Neural progenitor cell (in vitro differentiated cells): Measurements from ENCODE around the gene EHBP1. TPM values are rescaled to one million over a fixed set of nuclear protein-coding genes. Genes with fewer than 3 reads are reported as not detected.

Experiments used
- DNase-seq: peaks from one replicate; pipeline ENCODE4 v3.0.0-alpha.2; 2016; ENCODE audit warnings: low spot score
- H2AFZ ChIP-seq: fragments of 200-600 bp; sonication (generic); replicated peaks from 2 replicates; pipeline ENCODE4 v1.6.1; 2016; ENCODE audit warnings: antibody characterized with exemption
- H3F3A ChIP-seq: fragments of 200-600 bp; sonication (generic); 2 replicates; pipeline ENCODE4 v1.6.1; 2016; ENCODE audit warnings: antibody characterized with exemption, low read depth
- H3K27ac ChIP-seq: fragments of 200-600 bp; sonication (generic); 2 replicates; pipeline ENCODE4 v1.5.1; 2016; ENCODE audit warnings: mild to moderate bottlenecking
- H3K27me3 ChIP-seq: fragments of 200-600 bp; sonication (generic); 2 replicates; pipeline ENCODE4 v1.6.1; 2016; ENCODE audit warnings: mild to moderate bottlenecking, moderate library complexity
- H3K36me3 ChIP-seq: fragments of 200-600 bp; sonication (generic); 2 replicates; pipeline ENCODE4 v1.5.1; 2016
- H3K4me1 ChIP-seq: fragments of 200-600 bp; sonication (generic); 2 replicates; pipeline ENCODE4 v1.6.1; 2016; ENCODE audit warnings: mixed run types
- H3K4me2 ChIP-seq: fragments of 200-600 bp; sonication (generic); 2 replicates; pipeline ENCODE4 v1.6.1; 2016
- H3K4me3 ChIP-seq: fragments of 200-600 bp; sonication (generic); 2 replicates; pipeline ENCODE4 v1.5.1; 2016
- H3K79me2 ChIP-seq: fragments of 200-600 bp; sonication (generic); 2 replicates; pipeline ENCODE4 v1.6.1; 2016; ENCODE audit warnings: low read depth
- H3K9ac ChIP-seq: fragments of 200-600 bp; sonication (generic); 2 replicates; pipeline ENCODE4 v1.6.1; 2016
- H3K9me3 ChIP-seq: fragments of 200-600 bp; sonication (generic); 2 replicates; pipeline ENCODE4 v1.5.1; 2016; ENCODE audit warnings: low read depth
- H4K20me1 ChIP-seq: fragments of 200-600 bp; sonication (generic); 2 replicates; pipeline ENCODE4 v1.6.1; 2016; ENCODE audit warnings: low read depth
- H3K27ac Mint-ChIP-seq: 3 replicates; pipeline ENCODE4 v1.8.0; 2021; ENCODE audit warnings: mixed read lengths
- H3K27me3 Mint-ChIP-seq: 2 replicates; pipeline ENCODE4 v1.8.0; 2022; ENCODE audit warnings: low read depth, mild to moderate bottlenecking, inconsistent platforms, moderate library complexity, mixed read lengths; ENCODE audit not compliant: insufficient read depth
- H3K36me3 Mint-ChIP-seq: 3 replicates; pipeline ENCODE4 v1.8.0; 2021; ENCODE audit warnings: mixed read lengths
- H3K4me1 Mint-ChIP-seq: 3 replicates; pipeline ENCODE4 v1.8.0; 2021; ENCODE audit warnings: mixed read lengths
- H3K4me3 Mint-ChIP-seq: 3 replicates; pipeline ENCODE4 v1.8.0; 2021; ENCODE audit warnings: mild to moderate bottlenecking, moderate library complexity, mixed read lengths
- H3K9me3 Mint-ChIP-seq: 3 replicates; pipeline ENCODE4 v1.8.0; 2020; ENCODE audit warnings: mixed read lengths
- CTCF ChIP-seq: fragments of 200-600 bp; sonication (generic); IDR thresholded peaks from 2 replicates; pipeline ENCODE4 v1.5.1; 2017; ENCODE audit warnings: antibody characterized with exemption, mild to moderate bottlenecking
- EZH2 ChIP-seq: fragments of 200-600 bp; sonication (generic); IDR thresholded peaks from 2 replicates; pipeline ENCODE4 v1.6.1; 2017; ENCODE audit warnings: antibody characterized with exemption, mild to moderate bottlenecking, moderate library complexity
- EZH2phosphoT487 ChIP-seq: fragments of 200-600 bp; sonication (generic); IDR thresholded peaks from 2 replicates; pipeline ENCODE4 v1.6.1; 2017; ENCODE audit warnings: antibody characterized with exemption
- total RNA-seq: library from RNA; depleted of rRNA; stranded (reverse); fragments of >200 nt; gene quantifications from 2 replicates; pipeline ENCODE4 v1.2.3, GENCODE V29; 2015; ENCODE audit warnings: low replicate concordance

Gene EHBP1
- total RNA-seq, 1 donor from 2014 or later, result 65.8 TPM

GRCh38 chr2:62663920-62664795, 41.4 kb upstream of the EHBP1 start:
- Histone ChIP-seq H3K9ac (no peak overlapping the region), H2AFZ (peak overlapping the region; percentile 48), H4K20me1 (no peaks in the 10 kb centered on the region), H3K9me3 (no peaks in the 10 kb centered on the region), H3K4me2 (no peak overlapping the region), H3K4me3 (no peak overlapping the region), H3K79me2 (no peaks in the 10 kb centered on the region), H3K27ac (no peak overlapping the region), H3K27me3 (no peaks in the 10 kb centered on the region), H3K36me3 (no peaks in the 10 kb centered on the region), H3F3A (no peaks in the 10 kb centered on the region), H3K4me1 (peaks cover 10% of the 10 kb centered on the region)
- DNase-seq, result no peak
- Mint-ChIP-seq H3K4me1 (peaks cover 31% of the 10 kb centered on the region), H3K27ac (no peak overlapping the region), H3K9me3 (no peaks in the 10 kb centered on the region), H3K36me3 (no peaks in the 10 kb centered on the region), H3K27me3 (peaks cover 3% of the 10 kb centered on the region), H3K4me3 (no peak overlapping the region)
- TF ChIP-seq EZH2phosphoT487 (no peak), EZH2 (no peak), CTCF (no peak)

GRCh38 chr2:62665446-62665845, 40.1 kb upstream of the EHBP1 start:
- Histone ChIP-seq H4K20me1 (no peaks in the 10 kb centered on the region), H3K79me2 (no peaks in the 10 kb centered on the region), H3K4me1 (peaks cover 10% of the 10 kb centered on the region), H3F3A (no peaks in the 10 kb centered on the region), H3K36me3 (no peaks in the 10 kb centered on the region), H3K27me3 (no peaks in the 10 kb centered on the region), H3K9me3 (no peaks in the 10 kb centered on the region), H3K9ac (no peak overlapping the region), H3K27ac (no peak overlapping the region), H3K4me3 (no peak overlapping the region), H3K4me2 (no peak overlapping the region), H2AFZ (no peak overlapping the region)
- H3K4me1 Mint-ChIP-seq, result peaks cover 31% of the 10 kb centered on the region
- no peaks in the 10 kb centered on the region for H3K9me3 Mint-ChIP-seq
- no peak for DNase-seq
- no peak for TF ChIP-seq EZH2phosphoT487
- no peak for TF ChIP-seq CTCF
- no peak for TF ChIP-seq EZH2
- H3K36me3 Mint-ChIP-seq, result no peaks in the 10 kb centered on the region
- H3K4me3 Mint-ChIP-seq, result no peak overlapping the region
- H3K27ac Mint-ChIP-seq, result no peak overlapping the region
- peaks cover 3% of the 10 kb centered on the region for H3K27me3 Mint-ChIP-seq

- H3K4me1 Mint-ChIP-seq, result peaks cover 6% of the 10 kb centered on the region
Measured at GRCh38 chr2:62669180-62669579, 36.3 kb upstream of the EHBP1 start.

More at GRCh38 chr2:62669180-62669579, 36.3 kb upstream of the EHBP1 start:
- peaks cover 11% of the 10 kb centered on the region for H3K4me1 ChIP-seq
- H3F3A ChIP-seq, result no peaks in the 10 kb centered on the region
- H2AFZ ChIP-seq, result no peak overlapping the region
- DNase-seq, result no peak
- H3K9me3 ChIP-seq, result no peaks in the 10 kb centered on the region
- H3K9ac ChIP-seq, result no peak overlapping the region
- TF ChIP-seq CTCF, result no peak
- no peak for TF ChIP-seq EZH2phosphoT487
- TF ChIP-seq EZH2, result no peak
- Mint-ChIP-seq H3K4me3 (no peak overlapping the region), H3K36me3 (no peaks in the 10 kb centered on the region), H3K9me3 (no peaks in the 10 kb centered on the region), H3K27me3 (peaks cover 3% of the 10 kb centered on the region), H3K27ac (no peak overlapping the region)
- no peak overlapping the region for H3K4me3 ChIP-seq
- H3K4me2 ChIP-seq, result no peak overlapping the region
- no peaks in the 10 kb centered on the region for H4K20me1 ChIP-seq
- H3K27ac ChIP-seq, result no peak overlapping the region
- no peaks in the 10 kb centered on the region for H3K79me2 ChIP-seq
- no peaks in the 10 kb centered on the region for H3K27me3 ChIP-seq
- no peaks in the 10 kb centered on the region for H3K36me3 ChIP-seq
